Activated T-cell treated with anti-CD3 and anti-CD28 coated beads for 4 hours (primary cell): ENCODE results near the gene KLF8.

Experiments used
- DNase-seq: peaks from one replicate; pipeline ENCODE4 v3.0.0-alpha.2; 2020

KLF8 gene

GRCh38 chrX:56313308-56313707, 81.2 kb downstream of the KLF8 start:
- no peak for DNase-seq

DNA sequence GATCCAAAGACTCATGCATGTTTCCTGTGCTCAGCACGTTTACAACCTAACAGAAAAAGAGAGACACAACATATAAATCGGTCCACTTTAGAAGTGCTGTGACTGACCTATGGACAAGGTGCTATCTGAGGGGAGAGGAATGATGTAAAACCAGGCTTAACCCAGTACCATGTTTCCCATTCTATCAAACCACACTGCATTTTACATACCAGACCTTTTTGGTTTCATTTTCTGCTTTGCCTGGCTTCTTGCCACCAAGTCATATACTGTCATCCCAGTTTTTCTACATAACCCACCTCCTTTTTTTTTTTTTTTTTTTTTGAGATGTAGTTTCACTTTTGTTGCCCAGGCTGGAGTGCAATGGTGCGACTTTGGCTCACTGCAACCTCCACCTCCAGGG, 82.2 kb downstream of the KLF8 start:
- DNase-seq: no peak

DNA sequence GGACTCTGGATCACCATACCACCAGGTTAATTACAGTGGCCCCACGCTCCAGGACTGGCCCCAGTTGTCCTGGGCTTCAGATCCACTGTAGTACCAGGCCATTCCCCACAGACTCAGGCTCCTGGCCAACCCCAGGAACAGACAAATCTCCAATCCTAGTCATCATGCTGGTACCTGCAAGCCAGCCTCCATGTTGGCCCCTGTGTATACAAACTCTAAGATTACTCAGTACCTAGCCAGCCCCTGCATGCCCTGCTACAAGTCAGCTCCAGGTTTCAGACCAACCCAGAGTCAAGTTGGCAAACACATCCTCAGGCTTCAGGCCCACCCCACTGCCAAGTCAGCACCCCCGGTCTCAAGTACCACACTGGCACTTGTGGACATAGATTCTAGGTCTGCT, 85.9 kb downstream of the KLF8 start:
- no peak for DNase-seq

DNA sequence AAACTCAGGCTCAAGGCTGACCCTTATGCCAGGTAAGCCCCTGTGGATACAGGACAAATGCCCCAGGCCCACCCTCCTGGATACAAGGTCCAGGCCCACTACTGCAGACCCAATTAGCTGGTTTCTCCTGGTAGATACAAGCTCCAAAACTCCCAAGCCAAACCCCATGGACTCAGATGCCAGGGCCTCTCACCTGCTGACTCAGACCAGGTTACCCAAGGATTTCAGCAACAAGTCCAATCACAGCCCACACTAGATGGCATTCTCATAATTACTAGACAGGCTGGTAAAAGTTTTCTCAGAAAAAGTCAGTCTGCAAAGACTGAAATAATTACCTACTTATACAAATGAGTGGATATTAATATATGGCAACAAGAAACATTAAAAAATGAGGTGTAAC, 87.0 kb downstream of the KLF8 start:
- DNase-seq: no peak
